ENCODE data around the gene ACAP1. TPM values are rescaled to one million over a fixed set of nuclear protein-coding genes. Genes with fewer than 3 reads are reported as not detected.

Gene ACAP1
- total RNA-seq, 1 donor from 2014 or later = 5.3 TPM

- no peak for DNase-seq (ENCODE audit: low spot score)
These were observed 25.1 kb upstream of the ACAP1 start for GRCh38 chr17:7311110-7311705.

DNA sequence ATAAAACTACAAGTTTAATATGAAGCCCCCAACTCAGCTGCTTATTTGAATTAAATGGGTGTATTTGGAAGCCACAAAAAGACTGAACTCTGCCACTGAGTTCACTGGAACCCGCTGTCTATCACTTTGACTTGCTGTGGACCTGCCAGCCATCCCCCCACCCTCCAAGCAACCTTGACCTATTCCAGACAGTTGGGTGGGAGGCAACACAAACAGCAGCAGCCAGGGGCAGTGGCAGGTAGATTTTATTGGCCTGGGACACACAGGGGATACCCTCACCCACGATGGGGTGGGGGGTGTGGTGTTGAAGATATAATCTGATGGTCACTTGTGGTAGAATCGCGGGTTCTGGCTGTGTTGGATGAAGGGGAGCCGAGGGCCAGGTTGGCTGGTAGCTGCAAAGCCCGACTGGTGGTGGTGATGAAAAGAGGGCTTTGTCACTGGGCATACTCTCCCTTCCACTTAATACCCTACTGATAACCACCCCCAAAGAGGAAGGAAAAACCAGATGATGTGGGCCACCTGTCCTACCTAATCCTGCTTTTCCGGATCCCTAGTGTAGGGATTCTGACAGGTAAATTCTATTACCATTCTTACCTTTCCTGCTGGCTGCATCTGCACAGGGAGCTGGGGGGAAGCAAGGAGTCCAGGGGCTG is 23.8 kb upstream of the ACAP1 start:
- DNase-seq (ENCODE audit: low spot score) = no peak

DNA sequence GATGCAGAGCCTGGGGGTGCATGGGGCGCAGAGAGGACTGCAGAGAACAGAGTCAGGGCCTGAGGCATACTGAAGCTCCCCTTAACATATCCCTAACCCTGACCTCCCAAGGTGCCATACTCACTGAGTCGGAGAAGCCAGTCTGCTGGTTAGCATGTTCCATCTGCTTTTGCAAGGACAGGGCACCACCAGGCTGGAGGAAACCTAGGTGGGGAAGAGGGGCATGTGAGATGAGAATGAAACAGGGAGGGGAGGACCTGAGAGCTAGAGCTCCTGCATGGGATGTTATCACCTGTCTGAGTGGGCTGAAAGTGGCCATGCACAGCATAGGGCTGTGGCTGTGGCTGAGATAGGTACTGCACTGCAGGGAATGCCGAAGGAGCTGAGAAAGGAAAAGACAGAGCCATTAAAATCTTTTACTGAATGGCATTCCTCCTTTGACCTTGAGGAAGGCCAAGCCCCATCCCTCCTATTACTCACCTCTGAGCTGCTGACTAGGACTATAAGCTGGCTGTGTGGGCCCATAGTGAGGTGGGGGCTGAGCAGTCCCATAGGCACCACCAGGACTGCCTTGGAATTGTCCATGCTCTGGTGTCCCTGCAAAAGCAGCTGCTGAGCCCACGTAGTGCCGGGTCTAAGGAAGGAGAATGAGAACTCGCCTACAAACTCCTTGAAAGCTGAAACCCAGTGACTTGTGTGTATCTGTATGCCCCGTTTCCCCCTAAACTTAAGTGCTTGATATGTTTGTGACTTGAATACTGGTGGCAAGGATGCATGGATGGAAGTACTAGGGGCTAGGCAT is 23.0 kb upstream of the ACAP1 start:
- no peak for DNase-seq (ENCODE audit: low spot score)

GRCh38 chr17:7313890-7314718 is 22.2 kb upstream of the ACAP1 start:
- no peak for DNase-seq (ENCODE audit: low spot score)

DNA sequence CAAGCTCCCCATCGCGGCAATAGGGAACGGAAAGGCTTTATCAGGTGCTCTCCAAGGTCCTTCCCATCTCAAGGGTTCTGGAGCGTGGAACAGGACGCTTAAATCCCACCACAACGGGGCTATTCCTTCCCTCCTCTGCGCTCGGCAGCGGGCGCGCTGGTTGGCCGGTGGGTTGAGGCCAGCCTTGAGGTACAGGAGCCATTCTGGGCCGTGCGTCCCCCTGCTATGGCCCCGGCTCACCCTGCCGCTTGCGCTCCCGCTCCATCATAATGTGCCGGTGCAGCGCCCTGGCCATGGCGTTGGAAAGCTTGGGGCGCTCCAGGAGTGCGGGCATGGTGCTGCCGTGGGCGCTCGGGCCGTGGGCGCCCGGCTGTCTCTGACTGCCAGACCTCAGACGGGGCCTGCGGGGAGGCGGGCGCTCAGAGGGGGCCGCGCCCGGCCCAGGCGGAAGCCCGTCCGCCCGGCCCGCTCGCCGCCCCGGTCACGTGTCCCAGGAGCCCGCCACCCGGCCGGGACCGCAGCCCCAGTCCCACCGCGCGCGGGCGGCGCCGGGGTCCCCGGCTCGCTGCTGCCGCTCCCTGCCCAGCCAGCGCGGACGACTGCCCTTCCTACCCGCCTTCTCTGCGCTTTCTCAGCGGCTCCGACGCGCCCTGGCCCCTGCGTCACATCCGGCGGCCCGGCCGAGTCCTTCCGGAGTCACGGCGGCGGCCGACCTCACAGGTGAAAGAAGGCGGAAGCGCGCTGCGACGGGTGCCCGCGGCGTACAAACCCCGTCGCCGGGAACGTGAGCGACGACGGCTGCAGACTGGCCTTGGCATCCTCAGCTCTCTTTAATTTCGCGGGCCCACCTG is 21.4 kb upstream of the ACAP1 start, which contains the start of gene GPS2:
Gene GPS2 (minus strand): TSS at position 642 of the 851 bp plus-strand sequence. CDS start 308 bp downstream, at position 334.
- DNase-seq (ENCODE audit: low spot score) = peak; percentile 91

- DNase-seq (ENCODE audit: low spot score) = no peak
These were observed 20.6 kb upstream of the ACAP1 start for GRCh38 chr17:7315570-7316235.

GRCh38 chr17:7317161-7317803 is 19.0 kb upstream of the ACAP1 start:
- DNase-seq (ENCODE audit: low spot score) = no peak

DNA sequence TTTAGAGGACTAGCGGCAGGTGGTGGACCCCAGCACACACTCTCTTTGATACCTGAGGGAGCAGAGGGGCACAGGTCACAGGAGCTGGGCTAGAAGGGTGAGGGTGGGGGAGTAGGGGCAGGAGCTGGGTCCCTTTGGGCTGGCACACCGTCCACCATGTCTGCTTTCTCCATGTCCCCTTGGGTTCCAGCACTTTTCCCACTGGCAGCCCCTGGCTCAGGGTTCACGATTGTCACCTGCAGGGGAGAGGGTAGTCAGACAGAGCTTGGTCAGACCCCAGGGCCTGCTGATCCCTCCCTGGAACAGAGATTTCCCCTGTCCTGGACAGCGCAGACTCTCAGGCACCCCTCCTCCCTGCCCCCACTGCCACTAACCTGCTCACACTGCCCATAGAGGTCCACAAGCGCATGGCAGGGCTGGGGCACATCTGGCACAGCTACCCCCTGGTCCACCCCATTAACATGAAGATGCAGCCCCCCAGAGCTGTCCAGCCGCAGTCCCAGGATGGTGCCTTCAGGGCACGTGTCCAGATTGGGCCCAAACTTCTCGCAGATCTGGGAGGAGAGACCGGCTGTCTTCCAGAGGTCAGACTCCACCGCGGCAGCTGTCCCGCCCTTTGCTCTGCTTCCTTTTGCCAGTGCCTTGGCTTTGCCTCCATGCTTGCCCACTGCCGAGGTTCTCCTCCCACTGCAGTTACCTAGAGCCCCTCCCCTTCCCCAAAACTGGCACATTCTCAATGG is 18.0 kb upstream of the ACAP1 start:
- no peak for DNase-seq (ENCODE audit: low spot score)

DNA sequence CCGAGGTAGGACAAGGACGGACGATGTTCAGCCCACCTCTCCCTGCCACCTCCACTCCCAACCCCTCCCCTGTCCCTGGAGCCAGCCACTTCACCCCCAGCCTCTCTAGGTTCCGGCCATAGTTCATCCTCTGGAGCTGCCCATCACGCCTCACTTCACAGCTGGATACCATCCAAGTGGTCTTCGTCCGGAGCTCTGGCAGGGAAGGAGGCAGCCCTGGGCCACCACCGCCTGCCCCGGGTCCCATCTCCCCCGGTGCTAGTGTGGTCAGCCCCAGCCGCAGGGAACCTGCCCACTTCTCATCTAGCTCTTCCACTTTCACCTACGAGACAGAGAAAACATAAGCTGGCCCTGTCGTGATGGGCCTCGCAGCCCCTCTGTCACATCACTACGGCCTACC is 14.9 kb upstream of the ACAP1 start:
- no peak for DNase-seq (ENCODE audit: low spot score)

DNA sequence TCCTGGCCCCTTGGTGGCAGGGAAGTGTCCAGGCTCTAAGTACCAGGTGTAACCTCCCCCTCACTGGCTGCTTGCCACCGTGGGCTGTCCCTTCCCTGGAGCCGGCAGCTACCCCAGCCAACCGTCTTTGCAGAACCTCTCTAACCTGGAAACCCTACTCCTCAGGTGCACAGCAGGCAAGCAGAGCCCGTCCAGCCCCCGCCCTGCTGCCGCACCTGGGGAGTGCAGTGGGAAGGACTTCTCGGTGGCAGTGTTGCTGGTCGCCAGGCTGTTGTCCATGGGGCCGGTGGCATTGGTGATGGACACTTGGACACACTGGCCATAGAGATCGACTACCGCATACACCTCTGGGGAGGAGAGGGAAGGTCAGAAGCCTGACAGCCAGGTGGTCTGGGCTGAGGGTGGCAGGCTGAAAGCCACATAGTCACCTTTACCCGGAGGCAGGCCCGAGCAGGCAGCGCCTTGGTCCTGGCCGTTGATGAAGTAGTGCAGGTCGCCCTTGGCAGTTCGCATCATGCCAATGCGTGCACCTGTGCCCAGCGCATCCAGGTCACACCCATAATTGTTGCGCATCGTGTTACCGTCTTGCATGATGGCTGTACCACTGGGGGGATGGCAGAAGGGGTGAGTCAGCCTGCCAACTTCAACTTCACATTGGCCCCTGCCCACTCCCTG is 13.7 kb upstream of the ACAP1 start:
- DNase-seq (ENCODE audit: low spot score) = no peak

DNA sequence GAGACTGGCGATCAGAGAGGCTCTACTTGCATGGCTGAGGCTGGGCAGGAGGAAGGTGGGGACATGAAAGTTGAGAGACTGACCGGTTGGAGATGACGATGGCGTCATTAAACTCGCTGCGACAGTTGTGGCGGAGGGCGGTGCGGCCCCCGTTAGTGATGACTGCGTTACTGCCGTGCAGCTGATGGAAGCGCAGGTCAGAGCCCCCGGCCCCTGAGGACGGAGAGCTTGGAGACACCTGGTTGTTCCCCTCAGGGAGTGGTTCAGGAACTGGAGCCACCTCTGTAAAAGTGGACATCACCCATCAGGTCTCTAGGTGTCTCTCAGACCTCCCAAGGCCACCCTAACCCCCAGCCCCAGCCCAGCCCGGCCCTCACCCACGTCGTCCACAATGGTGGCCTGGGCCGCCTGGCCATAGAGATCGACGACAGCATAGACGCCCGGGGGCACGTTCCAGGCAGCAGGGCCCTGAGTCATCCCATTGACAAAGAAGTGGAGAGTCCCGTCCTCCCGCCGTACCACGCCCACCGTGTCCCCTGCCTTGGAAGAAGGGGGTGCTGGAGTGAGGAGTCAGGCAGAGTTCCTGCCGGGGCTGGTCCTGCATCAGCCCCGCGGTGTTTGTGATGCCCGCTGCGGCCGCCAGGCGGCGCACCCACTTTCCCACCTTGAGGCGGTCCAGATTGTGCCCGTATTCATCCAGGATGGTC is 12.4 kb upstream of the ACAP1 start:
- no peak for DNase-seq (ENCODE audit: low spot score)

GRCh38 chr17:7324438-7324779 is 11.9 kb upstream of the ACAP1 start:
- DNase-seq (ENCODE audit: low spot score) = no peak

DNA sequence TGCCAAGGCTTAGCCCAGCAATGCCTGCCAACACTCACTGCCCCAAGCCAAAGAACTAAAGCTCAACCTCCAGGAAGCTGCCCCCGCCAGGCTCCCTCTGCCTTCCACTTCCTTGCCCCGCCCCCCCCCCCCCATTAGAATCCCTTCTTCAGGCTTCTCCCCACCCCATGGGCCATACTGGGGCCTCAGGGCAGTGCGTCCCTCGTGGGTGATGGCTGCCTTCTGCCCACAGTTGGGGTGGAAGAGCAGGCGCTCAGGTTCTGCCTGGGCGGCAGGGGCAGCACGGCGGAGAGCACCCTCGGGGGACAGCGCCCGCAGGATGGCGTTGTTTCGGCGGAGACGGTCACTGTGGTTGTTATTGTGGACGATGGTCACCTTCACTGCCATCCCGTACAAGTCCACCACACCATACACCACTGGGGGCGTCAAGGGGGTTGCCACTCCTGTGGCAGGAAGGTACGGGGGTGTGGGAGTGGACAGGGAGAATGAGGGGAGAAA is 11.2 kb upstream of the ACAP1 start:
- no peak for DNase-seq (ENCODE audit: low spot score)

DNA sequence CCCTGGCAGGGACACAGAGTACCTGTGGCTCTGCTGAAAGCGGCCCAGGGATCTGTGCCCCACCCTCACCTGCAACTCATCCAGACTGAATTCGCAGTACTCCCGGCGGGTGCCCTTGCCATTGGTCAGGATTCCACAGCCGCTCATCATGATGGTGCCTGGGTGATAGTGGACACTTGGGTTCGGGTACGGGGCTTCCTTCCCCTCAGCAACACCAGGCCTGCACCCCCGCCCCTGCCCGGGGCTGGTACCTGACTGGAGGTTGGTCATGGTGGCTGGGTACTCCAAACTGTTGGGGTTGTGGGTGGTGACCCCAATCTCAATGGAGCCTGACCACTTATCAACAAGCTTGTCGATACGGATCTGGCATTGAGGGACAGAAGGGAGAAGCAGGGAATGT is 10.1 kb upstream of the ACAP1 start:
- no peak for DNase-seq (ENCODE audit: low spot score)

DNA sequence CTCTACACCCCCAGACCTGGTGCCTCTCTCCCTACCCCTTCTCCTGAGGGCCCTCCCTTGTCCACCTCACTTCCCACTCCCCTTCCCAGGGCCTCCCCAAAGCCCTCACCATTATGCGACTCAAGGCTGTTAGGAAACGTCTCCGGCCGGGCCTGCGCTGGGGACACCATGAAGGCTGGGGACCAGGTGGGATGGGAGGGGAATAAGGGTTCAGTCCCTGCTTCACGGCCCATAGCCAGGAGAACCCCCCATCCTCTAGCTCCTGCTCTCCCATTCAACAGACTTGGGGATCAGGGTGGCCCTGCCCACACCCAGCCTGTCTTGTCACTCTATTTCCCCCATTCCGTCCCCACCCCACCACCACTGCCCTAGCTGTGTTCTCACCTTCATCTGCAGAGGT is 9.3 kb upstream of the ACAP1 start:
- DNase-seq (ENCODE audit: low spot score) = no peak

- DNase-seq (ENCODE audit: low spot score) = no peak
These were observed 8.8 kb upstream of the ACAP1 start for GRCh38 chr17:7327501-7327900.

GRCh38 chr17:7328009-7328408 is 8.3 kb upstream of the ACAP1 start:
- no peak for DNase-seq (ENCODE audit: low spot score)

DNA sequence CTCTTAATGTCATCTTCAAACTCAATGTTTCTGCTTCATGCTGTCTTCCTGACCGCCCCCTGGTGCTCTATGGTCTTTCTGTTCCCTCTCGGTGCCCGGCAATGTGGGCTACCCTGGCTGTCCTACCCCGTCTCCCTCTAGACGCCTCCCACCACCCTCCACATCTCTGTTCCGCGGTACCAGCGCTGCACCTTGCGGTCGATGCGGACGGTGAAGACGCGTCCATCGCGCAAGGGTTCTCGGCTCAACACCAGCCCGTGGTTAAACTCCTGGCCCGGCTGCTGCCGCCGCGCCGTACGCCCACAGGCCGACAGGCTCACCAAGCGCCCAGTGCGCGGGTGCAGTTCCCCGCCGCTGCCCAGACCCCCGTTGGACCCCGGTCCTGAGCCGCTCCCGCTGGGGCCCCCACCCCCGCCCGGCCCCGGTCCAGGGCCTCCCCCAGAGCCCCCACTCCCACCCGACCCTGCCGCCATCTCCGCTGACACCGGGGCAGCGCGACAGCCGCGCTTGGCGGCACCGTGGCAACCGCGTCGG is 7.4 kb upstream of the ACAP1 start, which contains the start of gene NEURL4:
Gene NEURL4 (minus strand): TSS at position 496 of the 534 bp plus-strand sequence. CDS start 23 bp downstream, at position 473.
- DNase-seq (ENCODE audit: low spot score) = no peak
